Epithelial cell of esophagus (primary cell): ENCODE measurements around the gene CD82.

ENCODE experiments used
- DNase-seq: peaks from one replicate; pipeline ENCODE4 v3.0.0; 2010; ENCODE audit warnings: low read depth
- H3K4me3 ChIP-seq: 2 replicates; pipeline ENCODE4 v1.5.1; 2011; ENCODE audit warnings: mild to moderate bottlenecking, low read length, control low read depth
- CTCF ChIP-seq: IDR thresholded peaks from 2 replicates; pipeline ENCODE4 v1.5.1; 2011; ENCODE audit warnings: low read depth, mild to moderate bottlenecking, low read length, control low read depth, inconsistent platforms; ENCODE audit not compliant: insufficient read depth; ENCODE audit errors: missing control alignments

The CD82 gene, protein sequence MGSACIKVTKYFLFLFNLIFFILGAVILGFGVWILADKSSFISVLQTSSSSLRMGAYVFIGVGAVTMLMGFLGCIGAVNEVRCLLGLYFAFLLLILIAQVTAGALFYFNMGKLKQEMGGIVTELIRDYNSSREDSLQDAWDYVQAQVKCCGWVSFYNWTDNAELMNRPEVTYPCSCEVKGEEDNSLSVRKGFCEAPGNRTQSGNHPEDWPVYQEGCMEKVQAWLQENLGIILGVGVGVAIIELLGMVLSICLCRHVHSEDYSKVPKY

GRCh38 chr11:44565211-44565952, at the start of gene CD82:
CD82 (plus strand) TSS chr11:44565663; CDS start chr11:44594663, 29,000 bp downstream.
- peak; percentile 21 for TF ChIP-seq CTCF

GRCh38 chr11:44516688-44517507, 48.6 kb upstream of the CD82 start:
- TF ChIP-seq CTCF, result no peak
- H3K4me3 ChIP-seq, result no peak overlapping the region
- no peak for DNase-seq

More at GRCh38 chr11:44565211-44565952, at the start of gene CD82:
- peak within 1 kb of the TSS; percentile 94 for H3K4me3 ChIP-seq
- DNase-seq, result peak; percentile 99

DNA sequence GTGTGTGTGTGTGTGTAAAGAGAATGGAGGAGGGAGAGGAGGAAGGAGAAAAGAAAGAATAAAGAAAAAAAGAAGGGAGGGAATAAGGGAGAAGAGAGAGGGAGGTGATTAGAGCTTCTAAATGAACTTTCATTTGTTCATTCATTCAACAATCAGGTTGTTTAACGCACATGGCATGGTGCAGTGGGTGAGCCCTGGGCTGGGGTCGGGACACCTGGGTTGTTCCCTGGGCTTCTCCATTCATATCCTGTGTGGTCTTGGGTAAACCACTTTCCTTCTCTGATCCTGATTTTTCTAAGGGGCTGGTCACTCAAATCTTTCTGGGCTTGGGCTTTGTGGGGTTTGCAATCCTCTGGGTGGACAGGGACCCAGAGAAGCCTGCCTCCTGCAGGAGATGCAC, 47.9 kb upstream of the CD82 start:
- DNase-seq, result no peak
- no peak overlapping the region for H3K4me3 ChIP-seq
- TF ChIP-seq CTCF, result no peak

GRCh38 chr11:44518968-44519550, 46.4 kb upstream of the CD82 start:
- TF ChIP-seq CTCF, result no peak
- DNase-seq, result no peak
- H3K4me3 ChIP-seq, result no peak overlapping the region

- DNase-seq, result no peak
- H3K4me3 ChIP-seq, result no peak overlapping the region
- TF ChIP-seq CTCF, result no peak
These were observed 45.3 kb upstream of the CD82 start for GRCh38 chr11:44519989-44520737.

- DNase-seq, result no peak
- TF ChIP-seq CTCF, result no peak
- no peak overlapping the region for H3K4me3 ChIP-seq
These were observed 44.3 kb upstream of the CD82 start for GRCh38 chr11:44521148-44521547.
